WTC11 (cell line): ENCODE measurements around the gene TESK2. TPM values are rescaled to one million over a fixed set of nuclear protein-coding genes. Genes with fewer than 3 reads are reported as not detected.

ENCODE experiments used
- ATAC-seq: fragments of 200-7000 bp; cut with Tn5 transposase; 2 replicates; pipeline ENCODE4 v1.10.0; 2021; ENCODE audit warnings: mild to moderate bottlenecking, moderate library complexity
- CTCF ChIA-PET: fragments of 300-600 bp; sonication (Branson Sonifier 250); formaldehyde crosslinking; loops from one replicate; lab custom pipeline; 2021; ENCODE audit warnings: antibody characterized with exemption; lab: Charles Lee
- POLR2A ChIA-PET: fragments of 350-600 bp; sonication (Branson Sonifier 250); formaldehyde crosslinking; loops from one replicate; lab custom pipeline; 2021; ENCODE audit warnings: antibody characterized with exemption; lab: Charles Lee
- DNase-seq: peaks from one replicate; pipeline ENCODE4 v3.0.0; 2021; ENCODE audit warnings: low spot score
- H3K27ac Mint-ChIP-seq: 2 replicates; pipeline ENCODE4 v1.8.0; 2021; ENCODE audit warnings: mixed read lengths
- H3K27me3 Mint-ChIP-seq: 2 replicates; pipeline ENCODE4 v1.8.0; 2021; ENCODE audit warnings: low read depth, mild to moderate bottlenecking, moderate library complexity, mixed read lengths
- H3K36me3 Mint-ChIP-seq: 2 replicates; pipeline ENCODE4 v1.8.0; 2021; ENCODE audit warnings: mixed read lengths
- H3K4me1 Mint-ChIP-seq: 2 replicates; pipeline ENCODE4 v1.8.0; 2022; ENCODE audit warnings: mixed read lengths
- H3K4me3 Mint-ChIP-seq: 2 replicates; pipeline ENCODE4 v1.8.0; 2021; ENCODE audit warnings: mild to moderate bottlenecking, moderate library complexity, mixed read lengths
- H3K9me3 Mint-ChIP-seq: 2 replicates; pipeline ENCODE4 v1.8.0; 2021; ENCODE audit warnings: mixed read lengths
- CBFB ChIP-seq: sonication (generic); formaldehyde crosslinking; IDR thresholded peaks from 2 replicates; pipeline ENCODE4 v1.8.1; 2022; ENCODE audit warnings: mild to moderate bottlenecking, low read depth, missing genetic modification reagents
- ELF4 ChIP-seq: sonication (generic); formaldehyde crosslinking; IDR thresholded peaks from 2 replicates; pipeline ENCODE4 v1.8.1; 2022; ENCODE audit warnings: low read depth, mild to moderate bottlenecking, moderate library complexity, missing genetic modification reagents
- FOXJ3 ChIP-seq: sonication (generic); formaldehyde crosslinking; IDR thresholded peaks from 2 replicates; pipeline ENCODE4 v1.9.0; 2021; ENCODE audit warnings: missing genetic modification reagents, mild to moderate bottlenecking, borderline replicate concordance
- FOXK1 ChIP-seq: sonication (generic); formaldehyde crosslinking; IDR thresholded peaks from 2 replicates; pipeline ENCODE4 v1.8.0; 2022; ENCODE audit warnings: mild to moderate bottlenecking, moderate library complexity, missing genetic modification reagents
- GTF2I ChIP-seq: fragments of 250-450 bp; sonication (Bioruptor Pico); conservative IDR thresholded peaks from 2 replicates; pipeline ENCODE4 v1.4.0; 2021; ENCODE audit warnings: mild to moderate bottlenecking
- MXD4 ChIP-seq: fragments of 250-450 bp; sonication (Bioruptor Pico); IDR thresholded peaks from 2 replicates; pipeline ENCODE4 v1.8.0; 2021; ENCODE audit warnings: mild to moderate bottlenecking, moderate library complexity, borderline replicate concordance
- PRRX2 ChIP-seq: fragments of 250-450 bp; sonication (Bioruptor Pico); IDR thresholded peaks from 2 replicates; pipeline ENCODE4 v1.8.0; 2021; ENCODE audit warnings: mild to moderate bottlenecking
- SMAD3 ChIP-seq: sonication (generic); formaldehyde crosslinking; IDR thresholded peaks from 2 replicates; pipeline ENCODE4 v1.8.0; 2022; ENCODE audit warnings: missing genetic modification reagents, mild to moderate bottlenecking, borderline replicate concordance
- SP1 ChIP-seq: sonication (generic); formaldehyde crosslinking; conservative IDR thresholded peaks from 2 replicates; pipeline ENCODE4 v1.8.1; 2022; ENCODE audit warnings: missing genetic modification reagents
- TEAD1 ChIP-seq: sonication (generic); formaldehyde crosslinking; IDR thresholded peaks from 2 replicates; pipeline ENCODE4 v1.8.0; 2022; ENCODE audit warnings: mild to moderate bottlenecking, missing genetic modification reagents
- TP53 ChIP-seq: sonication (generic); formaldehyde crosslinking; IDR thresholded peaks from 2 replicates; pipeline ENCODE4 v1.8.1; 2023; ENCODE audit warnings: mild to moderate bottlenecking, missing genetic modification reagents
- ZNF232 ChIP-seq: sonication (generic); formaldehyde crosslinking; IDR thresholded peaks from 2 replicates; pipeline ENCODE4 v1.8.0; 2022; ENCODE audit warnings: mild to moderate bottlenecking, missing genetic modification reagents
- ZNF396 ChIP-seq: fragments of 250-450 bp; sonication (Bioruptor Pico); IDR thresholded peaks from 2 replicates; pipeline ENCODE4 v1.8.0; 2021; ENCODE audit warnings: mild to moderate bottlenecking, moderate library complexity, borderline replicate concordance
- total RNA-seq: library from RNA; stranded (reverse); gene quantifications from 3 replicates; pipeline ENCODE4 v1.2.3, GENCODE V29; 2021
- TF ChIP-seq, protein P1 (sequence below): sonication (generic); formaldehyde crosslinking; IDR thresholded peaks from 2 replicates; pipeline ENCODE4 v1.8.0; 2022; ENCODE audit warnings: missing genetic modification reagents
- TF ChIP-seq, protein P2 (sequence below): sonication (generic); formaldehyde crosslinking; IDR thresholded peaks from 2 replicates; pipeline ENCODE4 v1.8.1; 2022; ENCODE audit warnings: mild to moderate bottlenecking, missing genetic modification reagents, moderate library complexity, borderline replicate concordance
- TF ChIP-seq, protein P3 (sequence below): fragments of 250-450 bp; sonication (Bioruptor Pico); conservative IDR thresholded peaks from 2 replicates; pipeline ENCODE4 v1.9.0; 2021; ENCODE audit warnings: mild to moderate bottlenecking
- TF ChIP-seq, protein P4 (sequence below): sonication (generic); formaldehyde crosslinking; IDR thresholded peaks from 2 replicates; pipeline ENCODE4 v1.8.0; 2022; ENCODE audit warnings: mild to moderate bottlenecking, missing genetic modification reagents
- TF ChIP-seq, protein P5 (sequence below): sonication (generic); formaldehyde crosslinking; IDR thresholded peaks from 2 replicates; pipeline ENCODE4 v1.8.0; 2023; ENCODE audit warnings: missing genetic modification reagents

Gene TESK2
- total RNA-seq, 1 experiment from 2014 or later: 13.3 TPM

DNA sequence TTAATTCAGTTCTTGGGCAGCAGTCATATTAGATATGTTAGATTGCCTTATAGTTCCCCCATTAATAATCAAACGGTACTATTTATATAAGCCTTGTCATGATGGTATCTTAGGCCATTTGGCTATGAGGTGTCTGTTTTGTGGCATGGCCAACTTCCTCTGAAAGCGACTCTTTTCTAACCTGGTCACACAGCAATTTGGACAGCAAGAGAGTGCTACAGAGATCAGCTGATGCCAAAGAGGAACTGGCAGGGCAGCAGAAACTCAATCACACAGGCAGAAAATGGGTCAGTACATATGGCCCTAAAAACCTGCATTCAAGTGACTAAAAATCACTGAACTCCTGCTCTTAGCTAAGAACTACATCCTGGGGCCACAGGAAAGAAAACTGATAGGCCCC lies 137.3 kb downstream of the TESK2 start (continued):
- TF ChIP-seq, protein P1, sequence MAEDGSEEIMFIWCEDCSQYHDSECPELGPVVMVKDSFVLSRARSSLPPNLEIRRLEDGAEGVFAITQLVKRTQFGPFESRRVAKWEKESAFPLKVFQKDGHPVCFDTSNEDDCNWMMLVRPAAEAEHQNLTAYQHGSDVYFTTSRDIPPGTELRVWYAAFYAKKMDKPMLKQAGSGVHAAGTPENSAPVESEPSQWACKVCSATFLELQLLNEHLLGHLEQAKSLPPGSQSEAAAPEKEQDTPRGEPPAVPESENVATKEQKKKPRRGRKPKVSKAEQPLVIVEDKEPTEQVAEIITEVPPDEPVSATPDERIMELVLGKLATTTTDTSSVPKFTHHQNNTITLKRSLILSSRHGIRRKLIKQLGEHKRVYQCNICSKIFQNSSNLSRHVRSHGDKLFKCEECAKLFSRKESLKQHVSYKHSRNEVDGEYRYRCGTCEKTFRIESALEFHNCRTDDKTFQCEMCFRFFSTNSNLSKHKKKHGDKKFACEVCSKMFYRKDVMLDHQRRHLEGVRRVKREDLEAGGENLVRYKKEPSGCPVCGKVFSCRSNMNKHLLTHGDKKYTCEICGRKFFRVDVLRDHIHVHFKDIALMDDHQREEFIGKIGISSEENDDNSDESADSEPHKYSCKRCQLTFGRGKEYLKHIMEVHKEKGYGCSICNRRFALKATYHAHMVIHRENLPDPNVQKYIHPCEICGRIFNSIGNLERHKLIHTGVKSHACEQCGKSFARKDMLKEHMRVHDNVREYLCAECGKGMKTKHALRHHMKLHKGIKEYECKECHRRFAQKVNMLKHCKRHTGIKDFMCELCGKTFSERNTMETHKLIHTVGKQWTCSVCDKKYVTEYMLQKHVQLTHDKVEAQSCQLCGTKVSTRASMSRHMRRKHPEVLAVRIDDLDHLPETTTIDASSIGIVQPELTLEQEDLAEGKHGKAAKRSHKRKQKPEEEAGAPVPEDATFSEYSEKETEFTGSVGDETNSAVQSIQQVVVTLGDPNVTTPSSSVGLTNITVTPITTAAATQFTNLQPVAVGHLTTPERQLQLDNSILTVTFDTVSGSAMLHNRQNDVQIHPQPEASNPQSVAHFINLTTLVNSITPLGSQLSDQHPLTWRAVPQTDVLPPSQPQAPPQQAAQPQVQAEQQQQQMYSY: no peak
- no peak for TF ChIP-seq ZNF232 (CRISPR knock-in tag)

- Mint-ChIP-seq H3K4me3 (no peak overlapping the region), H3K4me1 (peaks cover 9% of the 10 kb centered on the region; the same call in 1 of the 2 replicates), H3K27ac (no peak overlapping the region), H3K36me3 (no peaks in the 10 kb centered on the region), H3K27me3 (no peaks in the 10 kb centered on the region), H3K9me3 (no peaks in the 10 kb centered on the region)
- ATAC-seq: no peak
- ChIA-PET CTCF (no interaction called here), POLR2A (no interaction called here)
- no peak for DNase-seq
- no peak for TF ChIP-seq FOXJ3
- no peak for TF ChIP-seq ZNF396 (CRISPR knock-in tag)
Observed at GRCh38 chr1:45351508-45351907, 139.5 kb downstream of the TESK2 start.

DNA sequence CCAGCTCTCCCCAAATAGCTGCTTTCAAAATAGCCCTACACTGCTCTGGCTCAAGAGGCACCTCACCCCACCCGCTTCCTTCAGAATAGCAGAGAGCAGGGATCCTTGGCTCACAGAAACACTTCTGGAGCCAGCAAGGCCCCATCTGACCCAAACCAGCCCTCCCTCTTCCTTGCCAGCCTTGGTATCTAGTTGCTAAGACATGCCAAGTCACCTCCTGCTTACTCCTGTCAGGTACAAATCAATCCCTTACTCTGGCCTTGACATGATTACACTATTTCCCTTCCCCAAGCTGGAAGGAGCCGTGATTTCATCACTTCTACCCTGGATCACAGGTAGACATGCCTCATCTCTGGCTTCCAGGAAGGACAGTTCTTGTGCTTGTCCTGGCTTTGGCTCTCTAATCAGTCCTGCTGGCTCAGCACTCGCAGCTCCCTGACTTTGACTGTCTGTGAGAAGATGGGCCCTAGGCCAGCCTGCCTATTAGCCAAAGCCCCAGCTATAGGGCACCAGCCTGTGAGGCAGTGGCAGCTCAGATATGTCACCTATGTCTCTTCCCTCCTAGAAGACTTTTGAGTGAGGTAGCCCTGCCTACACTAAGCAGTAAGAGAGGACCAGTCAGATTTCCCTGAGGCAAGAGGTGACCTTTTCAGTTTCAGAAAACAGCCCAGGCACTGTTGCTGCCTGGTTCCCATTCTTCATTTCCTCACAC lies 141.8 kb downstream of the TESK2 start:
- no peak overlapping the region for H3K4me3 Mint-ChIP-seq
- 0 out of 2 replicates have a peak overlapping the region, but pooled peaks have one; percentile 13 for H3K27ac Mint-ChIP-seq
- ATAC-seq (no peak), DNase-seq (no peak)
- no peaks in the 10 kb centered on the region for H3K9me3 Mint-ChIP-seq
- ChIA-PET CTCF (interaction anchor here (0.8 to 2.6 kb wide), 6 partner anchors 11 to 144 kb away, joined by 3 to 10 read pairs (median 4); partner anchors contain the start of gene TESK2), POLR2A (no interaction called here)
- no peaks in the 10 kb centered on the region for H3K4me1 Mint-ChIP-seq
- H3K36me3 Mint-ChIP-seq: no peaks in the 10 kb centered on the region
- no peaks in the 10 kb centered on the region for H3K27me3 Mint-ChIP-seq
- TF ChIP-seq CBFB (CRISPR knock-in tag): no peak
- TF ChIP-seq, protein P2, sequence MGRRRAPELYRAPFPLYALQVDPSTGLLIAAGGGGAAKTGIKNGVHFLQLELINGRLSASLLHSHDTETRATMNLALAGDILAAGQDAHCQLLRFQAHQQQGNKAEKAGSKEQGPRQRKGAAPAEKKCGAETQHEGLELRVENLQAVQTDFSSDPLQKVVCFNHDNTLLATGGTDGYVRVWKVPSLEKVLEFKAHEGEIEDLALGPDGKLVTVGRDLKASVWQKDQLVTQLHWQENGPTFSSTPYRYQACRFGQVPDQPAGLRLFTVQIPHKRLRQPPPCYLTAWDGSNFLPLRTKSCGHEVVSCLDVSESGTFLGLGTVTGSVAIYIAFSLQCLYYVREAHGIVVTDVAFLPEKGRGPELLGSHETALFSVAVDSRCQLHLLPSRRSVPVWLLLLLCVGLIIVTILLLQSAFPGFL (CRISPR knock-in tag): no peak

DNA sequence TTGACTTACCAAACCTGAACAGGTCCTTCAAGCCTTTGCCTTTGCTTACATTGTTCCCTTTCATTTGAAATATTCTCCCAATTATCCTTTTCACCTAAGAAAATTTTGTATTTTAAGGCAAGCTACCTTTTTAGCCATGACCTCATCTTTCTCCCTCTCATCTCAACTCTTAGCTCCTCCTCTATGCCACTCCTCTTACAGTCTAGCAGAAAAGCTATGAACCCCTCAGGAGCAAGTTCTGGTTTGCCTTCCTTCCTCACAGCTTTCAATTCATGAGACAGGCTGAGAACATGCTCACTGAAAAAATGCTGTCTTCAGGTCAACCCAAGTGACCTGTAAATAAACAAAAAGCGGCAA lies 142.4 kb downstream of the TESK2 start:
- no peaks in the 10 kb centered on the region for H3K9me3 Mint-ChIP-seq
- no peak for DNase-seq
- ATAC-seq: no peak
- CTCF ChIA-PET: interaction anchor here (0.8 to 2.6 kb wide), 5 partner anchors 11 to 145 kb away, joined by 3 to 10 read pairs (median 4); partner anchors contain the start of gene TESK2
- H3K27ac Mint-ChIP-seq: no peak overlapping the region
- POLR2A ChIA-PET: interaction anchor here (1.2 kb wide), 1 partner anchor 173 kb away, joined by 4 read pairs; the partner anchor contains the start of gene PRDX1
- H3K4me1 Mint-ChIP-seq: no peaks in the 10 kb centered on the region
- H3K4me3 Mint-ChIP-seq: no peak overlapping the region
- no peaks in the 10 kb centered on the region for H3K27me3 Mint-ChIP-seq
- H3K36me3 Mint-ChIP-seq: peaks cover 4% of the 10 kb centered on the region; the same call in 1 of the 2 replicates
- TF ChIP-seq TP53 (CRISPR knock-in tag): no peak
- no peak for TF ChIP-seq PRRX2 (CRISPR knock-in tag)
- TF ChIP-seq, protein P3, sequence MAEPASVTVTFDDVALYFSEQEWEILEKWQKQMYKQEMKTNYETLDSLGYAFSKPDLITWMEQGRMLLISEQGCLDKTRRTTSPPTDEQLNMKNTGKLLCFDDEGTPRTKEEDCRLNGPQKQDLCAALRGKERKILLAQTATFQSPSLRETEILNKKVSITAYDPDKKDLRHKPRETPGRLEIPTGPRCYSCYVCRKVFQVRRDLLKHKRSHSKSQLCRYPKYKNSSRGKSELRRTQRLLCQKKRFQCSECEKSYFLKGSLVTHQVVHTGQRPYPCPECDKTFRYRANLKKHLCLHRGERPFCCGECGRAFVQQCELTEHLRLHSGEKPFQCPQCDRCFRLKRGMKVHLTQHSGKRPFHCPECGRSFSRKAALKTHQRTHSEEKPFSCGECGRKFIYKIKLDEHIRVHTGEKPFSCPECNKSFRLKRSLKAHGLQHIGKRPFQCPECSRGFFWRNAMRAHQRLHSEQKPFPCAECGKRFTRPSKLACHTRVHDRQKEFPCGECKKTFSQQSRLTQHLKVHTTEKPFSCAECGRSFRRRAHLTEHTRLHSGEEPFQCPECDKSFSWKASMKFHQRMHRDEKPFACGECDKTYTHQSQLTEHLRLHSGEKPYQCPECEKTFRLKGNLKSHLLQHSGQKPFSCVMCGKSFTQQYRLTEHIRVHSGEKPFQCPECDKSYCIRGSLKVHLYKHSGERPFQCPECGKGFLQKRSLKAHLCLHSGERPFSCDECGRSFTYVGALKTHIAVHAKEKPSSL (CRISPR knock-in tag): no peak
- TF ChIP-seq, protein P4, sequence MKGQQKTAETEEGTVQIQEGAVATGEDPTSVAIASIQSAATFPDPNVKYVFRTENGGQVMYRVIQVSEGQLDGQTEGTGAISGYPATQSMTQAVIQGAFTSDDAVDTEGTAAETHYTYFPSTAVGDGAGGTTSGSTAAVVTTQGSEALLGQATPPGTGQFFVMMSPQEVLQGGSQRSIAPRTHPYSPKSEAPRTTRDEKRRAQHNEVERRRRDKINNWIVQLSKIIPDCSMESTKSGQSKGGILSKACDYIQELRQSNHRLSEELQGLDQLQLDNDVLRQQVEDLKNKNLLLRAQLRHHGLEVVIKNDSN (CRISPR knock-in tag): no peak
- no peak for TF ChIP-seq GTF2I (CRISPR knock-in tag)
- TF ChIP-seq SMAD3: no peak
- no peak for TF ChIP-seq MXD4
- no peak for TF ChIP-seq ELF4 (CRISPR knock-in tag)
- TF ChIP-seq, protein P5, sequence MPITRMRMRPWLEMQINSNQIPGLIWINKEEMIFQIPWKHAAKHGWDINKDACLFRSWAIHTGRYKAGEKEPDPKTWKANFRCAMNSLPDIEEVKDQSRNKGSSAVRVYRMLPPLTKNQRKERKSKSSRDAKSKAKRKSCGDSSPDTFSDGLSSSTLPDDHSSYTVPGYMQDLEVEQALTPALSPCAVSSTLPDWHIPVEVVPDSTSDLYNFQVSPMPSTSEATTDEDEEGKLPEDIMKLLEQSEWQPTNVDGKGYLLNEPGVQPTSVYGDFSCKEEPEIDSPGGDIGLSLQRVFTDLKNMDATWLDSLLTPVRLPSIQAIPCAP (CRISPR knock-in tag): no peak
- TF ChIP-seq TEAD1: no peak
- TF ChIP-seq FOXK1 (CRISPR knock-in tag): no peak
- no peak for TF ChIP-seq SP1 (CRISPR knock-in tag)
